ENCODE results near the gene CD69.
"Not testable (repeated sequence)": the region's sequence is repeated elsewhere in the genome, so short reads cannot be mapped to it uniquely, and the experiment has no call there.

CD69 gene

GRCh38 chr12:9745199-9745598 lies 15.5 kb downstream of the CD69 start:
- DNase-seq, result peak; percentile 4

GRCh38 chr12:9742661-9743060 lies 18.0 kb downstream of the CD69 start:
- no peak for DNase-seq

GRCh38 chr12:9741726-9742125 lies 19.0 kb downstream of the CD69 start:
- DNase-seq, result no peak

GRCh38 chr12:9740106-9740750 lies 20.5 kb downstream of the CD69 start:
- no peak for DNase-seq

GRCh38 chr12:9739404-9740105 lies 21.1 kb downstream of the CD69 start:
- not testable (repeated sequence) for DNase-seq

- not testable (repeated sequence) for DNase-seq
These were observed 21.8 kb downstream of the CD69 start for GRCh38 chr12:9738905-9739304.

- DNase-seq, result no peak
These were observed 23.6 kb downstream of the CD69 start for GRCh38 chr12:9736936-9737705.

GRCh38 chr12:9735601-9736000 lies 25.1 kb downstream of the CD69 start:
- no peak for DNase-seq

GRCh38 chr12:9732921-9733461 lies 27.7 kb downstream of the CD69 start, which contains the start of gene CLECL1:
TSS of gene CLECL1 (minus strand) at chr12:9733097.
- DNase-seq, result no peak

- no peak for DNase-seq
These were observed 28.9 kb downstream of the CD69 start for GRCh38 chr12:9731797-9732196.

- no peak for DNase-seq
These were observed 29.3 kb downstream of the CD69 start for GRCh38 chr12:9731393-9731792.

GRCh38 chr12:9730591-9730990 lies 30.1 kb downstream of the CD69 start:
- no peak for DNase-seq

GRCh38 chr12:9730011-9730410 lies 30.7 kb downstream of the CD69 start:
- DNase-seq, result no peak

GRCh38 chr12:9729082-9729481 lies 31.6 kb downstream of the CD69 start:
- no peak for DNase-seq

- DNase-seq, result no peak
These were observed 32.9 kb downstream of the CD69 start for GRCh38 chr12:9727813-9728212.

- DNase-seq, result no peak
These were observed 35.4 kb downstream of the CD69 start for GRCh38 chr12:9725213-9725870.

GRCh38 chr12:9724023-9724422 lies 36.7 kb downstream of the CD69 start:
- DNase-seq, result no peak

GRCh38 chr12:9721394-9722092 lies 39.2 kb downstream of the CD69 start:
- DNase-seq, result no peak

GRCh38 chr12:9719790-9720189 lies 40.9 kb downstream of the CD69 start:
- DNase-seq, result no peak

GRCh38 chr12:9718968-9719367 lies 41.7 kb downstream of the CD69 start:
- no peak for DNase-seq

GRCh38 chr12:9717070-9717925 lies 43.4 kb downstream of the CD69 start:
- DNase-seq, result no peak
